GM20431 (cell line): ENCODE results near the gene ZNF236.

Source experiments
- in situ Hi-C: fragments of 300-500 bp; cut with MseI, MboI; formaldehyde crosslinking; loops from one replicate; pipeline ENCODE4 v1.15.0; 2020; ENCODE audit warnings: low sequenced_read_pairs; ENCODE audit not compliant: unreplicated experiment

Gene ZNF236

DNA sequence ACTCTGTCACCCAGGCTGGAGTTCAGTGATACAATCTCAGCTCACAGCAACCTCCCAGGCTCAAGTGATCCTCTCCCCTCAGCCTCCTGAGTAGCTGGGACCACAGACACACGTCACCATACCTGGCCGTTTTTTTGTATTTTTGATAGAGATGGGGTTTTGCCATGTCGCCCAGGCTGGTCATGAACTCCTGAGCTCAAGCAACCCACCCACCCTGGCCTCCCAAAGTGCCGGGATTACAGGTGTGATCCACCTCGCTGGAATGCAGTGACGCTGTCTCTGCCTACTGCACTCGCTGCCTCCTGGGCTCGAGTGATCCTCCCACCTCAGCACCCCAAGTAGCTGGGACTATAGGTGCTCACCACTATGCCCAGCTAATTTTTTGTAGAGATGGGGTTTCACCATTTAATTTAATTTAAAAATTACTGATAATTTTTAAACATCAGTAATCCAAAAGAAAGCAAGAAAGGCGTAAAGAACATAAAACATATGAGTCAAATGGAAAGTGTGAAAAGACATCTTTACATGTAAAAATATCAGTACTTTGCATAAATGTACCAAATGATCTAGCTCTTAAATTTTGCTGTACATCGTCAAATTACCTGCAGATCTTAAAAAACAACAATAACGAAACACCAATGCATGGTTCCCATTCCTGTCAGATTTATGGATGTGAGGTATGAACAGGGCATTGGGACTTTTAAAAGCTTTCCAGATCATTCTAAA is 2.8 kb upstream of the ZNF236 start:
- in situ Hi-C loops = no loop called here

DNA sequence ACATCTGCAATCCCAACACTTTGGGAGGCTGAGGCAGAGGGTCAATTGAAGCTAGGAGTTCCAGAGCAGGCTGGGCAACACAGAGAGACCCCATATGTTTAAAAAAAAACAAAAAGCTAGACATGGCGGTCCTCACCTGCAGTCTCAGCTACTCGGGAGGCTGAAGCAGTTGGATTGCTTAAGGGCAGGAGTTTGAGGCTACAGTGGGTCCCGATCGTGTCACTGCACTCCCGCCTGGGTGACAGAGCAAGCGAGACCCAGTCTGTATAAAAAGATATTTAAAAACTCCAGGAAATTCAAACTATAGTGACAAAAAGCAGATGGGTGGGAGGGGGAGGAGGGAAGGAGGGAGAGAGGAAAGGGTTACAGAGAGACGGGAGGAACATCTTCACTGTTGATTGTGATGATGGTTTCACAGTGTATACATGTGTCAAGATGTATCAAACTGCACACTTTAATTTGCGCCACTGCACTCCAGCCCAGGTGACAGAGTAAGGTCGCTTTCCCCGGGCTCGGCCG is 942 bp upstream of the ZNF236 start:
- in situ Hi-C loops = no loop called here

DNA sequence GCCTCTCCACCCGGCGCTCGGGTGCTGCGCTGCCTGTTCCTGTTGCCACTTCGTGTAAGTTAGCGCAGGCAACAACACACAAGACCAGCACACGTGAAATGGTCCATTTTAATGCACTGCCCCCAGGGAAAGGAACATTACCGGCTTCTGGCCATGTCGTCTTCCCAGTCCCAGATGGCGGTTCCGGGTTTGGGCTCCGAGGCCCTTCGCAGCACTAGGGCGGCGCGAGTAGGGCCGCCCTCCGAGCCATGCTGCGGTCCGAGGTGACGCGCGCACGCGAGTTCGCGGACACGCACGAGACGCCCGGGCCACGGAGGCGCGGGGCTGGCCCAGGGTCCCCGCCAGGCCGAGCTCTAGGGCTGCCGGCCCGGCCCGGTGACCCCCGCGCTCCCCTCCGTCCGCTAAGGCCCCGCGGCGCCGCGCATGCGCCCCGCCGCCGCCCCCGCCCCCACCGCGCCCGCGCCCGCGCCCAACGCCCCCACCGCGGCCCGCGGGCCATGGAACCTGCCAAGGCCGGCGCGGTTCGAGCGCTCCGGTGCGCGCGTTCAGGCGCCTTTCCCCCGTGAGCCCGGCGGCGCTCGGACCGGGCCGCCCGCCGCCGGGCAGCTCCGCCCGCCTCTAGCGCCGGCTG is 367 bp upstream of the ZNF236 start:
- in situ Hi-C loops = no loop called here

DNA sequence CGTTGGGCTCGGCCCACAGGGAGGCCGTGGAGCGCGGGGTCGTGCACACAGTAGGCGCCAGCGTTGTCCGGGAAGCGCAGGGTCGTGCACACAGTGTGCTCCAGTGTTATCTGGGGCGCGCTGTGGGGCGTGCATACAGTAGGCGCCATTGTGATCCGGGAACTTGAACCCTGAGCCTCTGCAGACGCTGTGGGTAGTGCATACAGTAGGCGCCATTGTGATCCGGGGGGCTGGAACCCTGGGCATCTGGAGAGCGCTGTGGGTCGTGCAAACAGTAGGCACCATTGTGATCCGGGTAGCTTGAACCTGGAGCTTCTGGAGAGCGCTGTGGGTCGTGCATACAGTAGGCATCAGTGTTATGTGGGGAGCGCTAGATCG is 793 bp downstream of the ZNF236 start:
- in situ Hi-C loops = no loop called here

DNA sequence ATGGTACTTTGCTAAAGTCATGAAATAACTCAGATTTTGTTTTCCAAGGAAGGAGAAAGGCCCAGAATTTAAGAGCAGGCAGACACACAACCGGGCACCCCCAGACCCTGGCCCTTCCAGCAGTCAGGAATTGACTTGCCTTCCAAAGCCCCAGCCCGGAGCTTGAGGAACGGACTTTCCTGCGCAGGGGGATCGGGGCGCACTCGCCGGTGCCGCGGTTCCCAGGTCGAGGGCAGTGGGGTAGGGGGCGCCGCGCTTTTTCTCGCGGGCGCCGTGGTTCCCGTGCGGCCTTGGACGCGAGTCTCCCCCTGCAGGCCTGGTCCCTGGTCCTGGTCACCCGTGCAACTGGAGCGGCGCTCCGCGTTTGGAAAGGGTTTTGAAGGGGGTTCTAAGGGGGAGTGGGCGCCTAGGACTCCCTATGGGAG is 1.2 kb downstream of the ZNF236 start:
- in situ Hi-C loops = no loop called here

DNA sequence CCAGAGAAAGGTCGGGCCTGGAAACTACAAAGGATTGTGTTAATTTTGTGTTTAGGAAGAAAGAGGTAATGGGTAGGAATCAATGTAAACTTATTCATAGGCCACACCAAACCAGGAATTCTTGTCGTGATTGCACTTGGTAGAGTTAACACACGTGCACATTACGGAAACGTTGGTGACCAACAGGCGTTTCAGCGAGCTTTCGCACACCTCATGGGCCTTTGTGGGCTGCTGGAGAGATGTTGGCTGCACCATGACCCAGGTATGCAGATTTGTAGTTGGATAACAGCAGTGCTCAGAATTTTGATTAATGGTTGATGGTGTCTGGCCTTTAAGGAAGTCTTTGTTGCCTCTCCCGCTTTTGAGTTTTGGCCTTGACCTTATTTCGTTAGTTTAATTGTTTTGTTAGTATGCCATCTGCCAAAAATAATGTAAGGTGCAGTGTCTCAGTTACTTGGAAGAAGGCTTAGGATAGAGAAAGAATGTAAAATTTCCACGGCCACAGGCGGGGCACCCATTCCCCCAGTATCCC is 1.9 kb downstream of the ZNF236 start:
- in situ Hi-C loops = no loop called here

DNA sequence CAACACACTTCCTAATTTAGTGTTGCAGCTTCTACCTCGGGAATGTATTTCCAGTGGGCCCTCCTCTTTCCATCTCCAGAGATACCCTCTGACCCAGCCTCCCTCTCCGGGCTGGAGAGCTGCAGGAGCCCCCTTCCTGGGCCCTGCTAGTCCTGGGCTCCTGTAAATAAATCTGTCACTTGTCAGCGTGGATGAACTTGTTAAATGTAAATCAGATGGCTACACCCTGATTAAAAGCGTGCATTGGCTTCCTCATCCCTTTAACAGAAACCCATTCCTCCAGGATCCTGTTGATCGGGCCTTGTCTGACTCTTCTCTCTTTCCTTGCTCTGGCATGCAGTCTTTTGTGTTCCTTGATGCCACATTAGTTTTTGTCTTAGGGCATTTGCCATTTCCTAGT is 2.4 kb downstream of the ZNF236 start:
- in situ Hi-C loops = no loop called here

DNA sequence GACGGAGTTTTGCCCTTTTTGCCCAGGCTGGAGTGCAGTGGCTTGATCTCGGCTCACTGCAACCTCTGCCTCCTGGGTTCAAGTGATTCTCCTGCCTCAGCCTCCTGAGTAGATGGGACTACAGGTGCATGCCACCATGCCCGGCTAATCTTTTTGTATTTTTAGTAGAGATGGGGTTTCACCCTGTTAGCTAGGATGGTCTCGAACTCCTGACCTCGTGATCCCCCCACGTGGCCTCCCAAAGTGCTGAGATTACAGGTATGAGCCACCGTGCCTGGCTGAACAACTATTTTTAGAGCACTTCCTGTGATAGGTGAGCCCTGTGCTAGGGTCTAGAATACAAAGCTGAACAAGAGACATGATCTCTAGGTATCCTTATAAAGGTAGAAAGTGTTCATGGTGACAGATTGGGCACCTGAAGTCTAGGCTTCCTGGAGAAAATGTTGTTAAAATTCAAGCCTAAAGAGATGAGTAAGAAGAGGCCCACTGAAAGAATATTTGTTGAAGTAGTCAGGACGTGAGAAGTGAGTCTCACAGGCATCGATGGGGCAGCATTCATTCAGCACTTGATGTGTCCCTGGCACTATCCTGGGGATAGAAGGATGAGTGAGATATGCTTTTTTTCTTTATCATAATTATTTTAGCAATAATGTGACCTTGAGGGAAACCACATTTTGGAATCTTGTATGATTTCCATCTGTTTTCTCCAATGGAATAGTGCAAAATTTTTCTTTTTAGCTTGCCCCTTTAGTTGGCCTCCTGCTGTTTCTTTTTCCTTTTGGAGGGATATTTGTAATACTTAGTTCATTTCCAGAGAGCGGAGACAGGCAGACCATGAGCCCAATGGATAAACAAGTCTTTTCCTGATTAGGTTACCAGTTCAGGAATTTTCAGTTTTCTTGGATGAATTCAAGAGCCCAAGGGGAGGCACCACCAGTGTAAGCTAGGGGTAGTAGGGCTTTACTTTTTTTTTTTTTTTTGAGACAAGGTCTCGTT is 5.1 kb downstream of the ZNF236 start:
- in situ Hi-C loops = no loop called here

DNA sequence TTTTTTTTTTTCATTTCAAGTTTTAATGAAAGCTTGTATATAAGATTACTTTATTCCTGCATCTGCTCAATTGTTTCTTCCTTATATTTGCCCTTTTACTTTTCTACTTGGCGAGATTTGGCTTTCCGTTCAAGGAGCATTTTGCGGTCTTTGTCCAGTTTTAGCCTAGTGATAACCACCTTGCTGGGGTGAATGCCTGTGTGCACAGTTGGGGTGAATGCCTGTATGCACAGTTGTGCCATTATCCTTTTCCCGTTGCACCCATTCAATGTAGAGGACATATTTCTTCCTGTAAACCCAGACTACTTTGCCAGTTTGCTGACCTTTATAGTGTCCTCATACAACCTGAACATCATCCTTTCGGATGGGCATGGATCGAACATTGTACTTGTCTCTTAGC is 12.0 kb downstream of the ZNF236 start:
- in situ Hi-C loops = no loop called here

DNA sequence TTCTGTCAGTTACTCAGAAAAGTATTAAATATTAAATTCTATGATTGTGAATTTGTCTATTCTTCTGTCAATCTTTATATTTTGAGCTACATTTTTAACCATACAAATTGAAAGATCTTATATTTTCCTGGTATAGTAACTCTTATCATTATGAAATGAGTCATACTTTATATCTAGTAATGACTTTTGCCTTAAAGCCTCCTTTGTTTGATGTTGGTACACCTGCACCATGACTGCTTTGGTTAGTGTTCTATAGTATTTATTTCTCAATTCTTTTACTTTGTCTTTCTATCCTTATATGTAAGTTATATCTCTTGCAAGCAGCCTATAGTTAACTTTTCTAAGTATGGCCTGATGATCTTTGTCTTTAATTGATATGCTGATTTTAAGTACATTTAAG is 13.0 kb downstream of the ZNF236 start:
- in situ Hi-C loops = no loop called here

DNA sequence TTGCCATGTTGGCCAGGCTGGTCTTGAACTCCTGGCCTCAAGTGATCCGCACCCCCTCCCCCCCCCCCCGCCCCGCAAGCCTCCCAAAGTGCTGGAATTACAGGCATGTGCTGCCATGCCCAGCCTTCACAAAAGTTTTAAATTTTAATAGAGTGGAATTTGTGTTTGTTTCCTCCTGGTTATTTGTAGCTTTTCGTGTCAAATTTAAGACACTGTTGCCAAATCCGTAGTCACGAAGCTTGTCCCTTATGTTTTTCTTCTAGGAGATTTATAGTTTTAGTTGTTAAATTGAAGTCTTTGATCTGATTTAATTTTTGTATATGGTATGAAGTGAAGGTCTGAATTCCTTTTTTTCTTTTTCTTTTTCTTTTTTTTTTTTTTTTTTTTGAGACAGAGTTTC is 14.7 kb downstream of the ZNF236 start:
- in situ Hi-C loops = no loop called here

DNA sequence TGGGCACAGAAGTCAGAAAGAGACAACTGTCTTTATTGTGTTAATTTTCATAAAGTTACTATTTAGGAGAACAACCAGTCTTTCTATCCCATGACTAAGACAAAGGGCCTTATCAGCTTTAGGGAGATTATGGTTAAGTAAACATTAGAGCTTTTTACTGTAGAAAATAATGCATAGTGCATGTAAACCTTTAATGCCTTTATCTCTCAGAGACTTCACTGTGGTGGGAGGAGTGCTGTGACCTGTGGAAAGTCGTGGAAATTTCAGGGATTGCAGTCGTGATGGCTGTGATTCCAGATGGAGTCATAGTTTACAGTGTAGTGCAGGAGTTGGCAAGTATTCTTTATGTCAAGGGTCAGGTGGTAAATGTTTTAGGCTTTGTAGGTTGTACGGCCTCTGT is 15.8 kb downstream of the ZNF236 start:
- in situ Hi-C loops = no loop called here

DNA sequence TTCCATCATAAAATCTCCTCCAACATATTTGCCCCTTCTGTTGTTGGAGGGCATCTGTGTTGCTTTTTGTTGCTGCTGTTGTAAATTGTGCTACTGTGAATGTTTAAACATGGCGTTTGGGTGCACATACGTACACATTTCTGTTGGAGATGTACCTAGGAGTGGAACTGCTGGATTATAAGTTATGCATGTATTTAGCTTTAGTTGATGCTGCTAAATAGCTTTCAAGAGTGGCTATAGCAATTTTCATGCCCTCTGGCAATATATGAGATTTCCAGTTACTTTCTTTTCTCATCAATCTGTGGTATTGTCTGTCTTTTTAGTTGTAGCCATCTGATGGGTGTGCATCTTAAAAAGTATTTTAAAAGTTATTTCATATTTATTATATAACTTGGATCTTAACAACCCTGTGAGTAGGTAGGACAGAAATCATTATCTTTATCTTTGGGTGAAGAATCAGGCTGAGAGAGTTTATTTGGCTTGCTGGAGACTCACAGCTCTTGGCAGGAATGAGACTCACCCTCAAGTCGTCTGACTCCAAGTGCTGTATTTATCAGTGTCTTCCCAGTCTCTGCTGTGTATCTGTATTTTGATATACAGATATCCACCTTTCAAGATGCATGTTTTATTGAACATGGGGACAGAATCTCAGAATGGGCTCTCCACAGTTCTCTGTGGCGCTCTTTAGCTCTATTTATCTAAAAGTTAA is 16.9 kb downstream of the ZNF236 start:
- in situ Hi-C loops = no loop called here

DNA sequence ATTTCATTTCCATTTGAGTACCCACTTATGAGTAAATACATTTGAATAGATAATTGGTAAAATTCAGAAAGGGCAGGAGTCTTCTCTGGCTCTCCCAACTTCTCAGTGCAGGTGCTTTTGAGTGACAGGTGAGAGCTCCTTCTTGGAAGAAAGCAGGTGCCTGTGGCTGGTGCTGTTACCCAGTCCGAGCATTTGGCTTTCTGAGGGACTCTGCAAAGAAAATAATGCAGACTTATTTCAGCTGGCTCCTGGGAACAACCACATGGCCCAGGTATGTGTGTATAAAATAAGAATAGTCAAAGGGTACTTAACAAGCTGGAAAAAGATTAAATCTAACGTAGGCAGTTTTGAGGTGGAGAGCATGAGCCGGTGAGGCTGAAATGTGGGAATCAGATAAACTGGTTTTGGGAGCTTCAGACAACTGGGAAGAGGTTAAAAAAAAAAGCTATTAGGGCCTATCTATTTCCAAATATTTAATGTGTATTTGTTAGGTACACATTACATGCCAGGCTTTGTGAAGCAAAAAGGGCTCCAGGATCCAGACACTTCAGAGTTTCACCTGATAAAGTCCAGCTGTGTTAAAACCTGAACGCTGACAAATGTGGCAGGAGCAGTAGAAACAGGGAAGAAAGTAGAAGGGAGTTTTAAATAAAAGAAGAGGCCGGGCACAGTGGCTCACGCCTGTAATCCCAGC is 20.6 kb downstream of the ZNF236 start:
- in situ Hi-C loops = no loop called here

DNA sequence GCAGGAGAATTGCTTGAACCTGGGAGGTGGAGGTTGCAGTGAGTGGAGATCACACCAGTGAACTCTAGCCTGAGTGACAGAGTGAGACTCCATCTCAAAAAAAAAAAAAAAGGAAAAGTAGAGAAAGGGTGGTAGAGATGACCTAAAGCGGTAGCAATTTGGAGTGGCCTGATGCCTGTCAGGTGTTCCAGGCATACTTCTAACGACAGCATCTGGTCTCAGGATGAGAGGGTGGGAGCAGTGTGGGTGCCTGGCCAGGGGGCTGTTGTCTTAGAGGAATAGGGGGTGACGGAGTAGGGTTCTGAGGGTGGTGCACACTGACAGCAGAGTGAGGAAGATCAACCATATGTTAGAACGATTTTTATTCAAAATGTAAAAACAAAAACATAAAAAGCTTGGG is 21.8 kb downstream of the ZNF236 start:
- in situ Hi-C loops = no loop called here

DNA sequence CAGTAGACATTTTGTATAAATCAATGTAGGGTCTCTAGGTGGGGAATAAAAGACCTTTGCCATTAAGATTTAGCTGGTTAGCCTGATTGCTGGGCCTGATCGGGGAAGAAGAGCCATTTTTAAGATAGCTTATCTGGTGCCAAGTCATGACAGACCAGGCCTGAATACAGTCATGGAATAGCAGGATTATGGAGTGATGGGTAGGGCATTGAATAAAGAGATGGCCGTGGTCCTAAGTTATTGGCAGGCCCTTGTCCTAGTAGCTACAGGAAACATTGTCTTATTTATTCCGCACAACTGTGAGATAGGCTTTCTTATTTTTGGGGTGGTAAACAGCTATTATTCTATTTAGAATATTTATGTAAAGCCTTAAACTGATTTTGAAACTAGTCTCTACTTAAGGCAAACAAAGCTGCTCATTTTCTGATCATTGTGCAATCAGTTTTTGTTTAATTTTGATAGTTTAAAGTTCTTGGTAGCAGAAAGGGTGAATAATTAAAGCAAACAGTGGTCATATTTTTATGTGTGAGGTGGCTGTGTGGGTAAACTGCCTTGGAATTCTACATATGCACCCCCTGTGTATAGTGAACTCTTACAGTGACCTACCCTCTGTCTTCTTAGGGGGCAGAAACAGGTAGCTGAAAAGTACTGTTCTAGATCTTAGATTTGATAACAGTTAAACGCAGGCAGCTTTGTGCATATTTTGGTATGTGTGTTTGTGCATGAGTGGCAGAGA is 22.6 kb downstream of the ZNF236 start:
- in situ Hi-C loops = no loop called here

DNA sequence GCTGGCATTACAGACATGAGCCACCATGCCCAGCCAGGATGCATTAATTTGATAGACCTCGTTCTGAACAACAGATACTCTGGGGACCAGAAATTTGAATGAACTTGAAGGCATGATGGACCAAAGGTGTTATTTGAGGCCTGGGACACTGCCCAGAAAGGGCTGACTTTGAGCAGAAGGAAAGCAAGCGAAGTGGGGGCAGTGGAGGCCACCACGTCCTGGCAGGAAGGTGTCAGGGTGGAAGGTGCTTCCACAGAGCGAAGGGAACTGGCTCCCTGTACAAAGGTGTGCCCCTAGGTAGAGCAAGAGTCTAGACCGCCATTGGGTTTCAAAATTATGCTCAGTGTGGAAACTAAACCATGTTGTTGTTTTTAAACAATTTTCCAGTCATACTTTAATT is 23.9 kb downstream of the ZNF236 start:
- in situ Hi-C loops = no loop called here

DNA sequence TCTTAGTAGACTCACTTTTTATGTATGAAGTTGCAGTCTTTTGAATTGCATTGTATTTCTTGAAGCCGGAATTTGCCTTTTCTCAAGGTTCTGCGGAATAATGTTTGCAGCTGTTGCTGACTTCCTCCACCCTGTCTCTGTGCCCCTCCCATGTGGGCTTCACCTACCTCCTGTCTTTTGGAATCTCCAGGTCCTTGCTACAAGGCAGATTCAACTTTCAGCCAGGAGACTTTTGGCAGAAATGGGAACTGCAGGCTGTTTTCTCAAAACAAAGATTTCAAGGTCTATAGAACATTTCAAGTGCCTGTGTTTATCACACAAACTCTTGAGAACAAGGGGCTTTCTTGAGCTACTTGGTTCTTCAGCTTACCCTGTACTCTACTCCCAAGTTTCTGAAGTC is 25.6 kb downstream of the ZNF236 start:
- in situ Hi-C loops = no loop called here

DNA sequence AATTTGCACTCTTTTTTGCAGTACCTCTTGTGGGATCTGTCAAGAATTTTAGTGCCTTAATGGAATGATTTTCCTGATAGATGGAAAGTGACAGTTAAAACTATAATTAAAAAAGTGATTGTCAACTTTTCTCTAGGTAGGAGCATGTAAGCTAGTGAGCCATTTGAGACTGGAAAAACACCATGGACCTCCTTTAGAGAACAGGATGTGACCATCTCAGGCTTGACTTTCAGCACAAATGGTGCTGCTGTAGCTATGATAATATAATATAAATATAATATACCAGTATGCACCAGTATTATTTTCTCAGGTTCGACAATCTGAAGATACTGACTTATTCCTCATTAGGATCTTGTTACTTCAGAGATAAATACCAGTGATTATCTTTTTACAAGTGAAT is 27.8 kb downstream of the ZNF236 start:
- in situ Hi-C loops = no loop called here
